Measurements from ENCODE around the gene C11orf71.

Gene C11orf71

GRCh38 chr11:114398303-114398920, 1.9 kb downstream of the C11orf71 start:
- FAIRE-seq: no peak

GRCh38 chr11:114397349-114397982, 2.8 kb downstream of the C11orf71 start:
- FAIRE-seq: no peak

- no peak for FAIRE-seq
Observed at GRCh38 chr11:114396916-114397315, 3.4 kb downstream of the C11orf71 start.

- FAIRE-seq: no peak
Observed at GRCh38 chr11:114395736-114396135, 4.6 kb downstream of the C11orf71 start.

GRCh38 chr11:114392735-114393667, 7.3 kb downstream of the C11orf71 start:
- no peak for FAIRE-seq

GRCh38 chr11:114386545-114386944, 13.8 kb downstream of the C11orf71 start:
- no peak for FAIRE-seq

- no peak for FAIRE-seq
Observed at GRCh38 chr11:114386131-114386530, 14.2 kb downstream of the C11orf71 start.

DNA sequence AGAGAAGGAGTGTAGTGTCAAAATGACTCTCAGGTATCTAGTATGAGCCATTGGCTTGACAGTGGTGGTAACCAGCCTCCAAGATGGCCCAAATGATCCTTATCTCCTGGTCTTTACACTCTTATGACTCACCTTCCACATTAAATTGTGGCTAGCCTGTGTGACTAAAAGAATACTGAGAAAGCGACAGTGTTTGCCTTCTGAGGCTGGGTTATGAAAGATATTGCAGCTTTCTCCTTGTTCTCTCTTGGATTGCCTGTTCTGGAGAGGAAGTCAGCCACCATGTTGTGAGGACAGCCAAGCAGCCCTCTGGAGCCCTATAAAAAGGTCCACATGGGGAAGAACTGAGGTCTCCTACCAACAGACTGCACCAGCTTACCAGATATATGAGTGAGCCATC, 15.8 kb downstream of the C11orf71 start:
- no peak for FAIRE-seq

GRCh38 chr11:114382509-114382908, 17.8 kb downstream of the C11orf71 start:
- no peak for FAIRE-seq

- no peak for FAIRE-seq
Observed at GRCh38 chr11:114379394-114380069, 20.8 kb downstream of the C11orf71 start.

DNA sequence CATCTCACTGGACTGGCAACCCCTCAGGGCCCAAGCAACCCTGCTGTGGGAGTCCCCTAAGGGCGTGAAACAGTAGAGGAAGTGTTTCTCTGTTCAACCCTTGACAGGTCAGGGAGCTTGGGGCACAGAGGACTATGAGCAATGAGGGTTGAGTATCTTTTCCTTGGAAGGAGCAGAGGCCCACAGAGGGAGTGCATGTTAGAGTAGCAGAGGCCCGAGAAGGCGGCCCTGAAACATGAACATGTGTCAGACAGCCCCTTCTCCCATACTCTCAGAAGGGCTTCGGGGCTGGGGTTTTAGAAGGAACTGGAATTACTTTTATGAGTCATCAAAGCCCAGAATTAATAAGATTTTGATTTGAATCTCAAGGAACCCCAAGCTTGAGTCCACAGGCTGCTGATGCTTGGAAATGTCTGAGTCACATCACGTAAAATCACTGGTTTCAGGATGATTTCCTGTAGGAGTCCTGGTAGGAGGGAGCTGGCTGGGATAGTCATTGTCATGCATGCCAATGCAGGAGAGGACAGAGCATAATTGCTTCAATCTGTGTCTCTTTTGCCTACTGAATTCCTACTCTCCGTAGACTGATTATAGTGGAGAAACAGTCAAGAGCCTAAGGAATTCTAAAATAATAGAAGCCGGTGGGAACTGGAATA, 22.6 kb downstream of the C11orf71 start:
- FAIRE-seq: no peak

DNA sequence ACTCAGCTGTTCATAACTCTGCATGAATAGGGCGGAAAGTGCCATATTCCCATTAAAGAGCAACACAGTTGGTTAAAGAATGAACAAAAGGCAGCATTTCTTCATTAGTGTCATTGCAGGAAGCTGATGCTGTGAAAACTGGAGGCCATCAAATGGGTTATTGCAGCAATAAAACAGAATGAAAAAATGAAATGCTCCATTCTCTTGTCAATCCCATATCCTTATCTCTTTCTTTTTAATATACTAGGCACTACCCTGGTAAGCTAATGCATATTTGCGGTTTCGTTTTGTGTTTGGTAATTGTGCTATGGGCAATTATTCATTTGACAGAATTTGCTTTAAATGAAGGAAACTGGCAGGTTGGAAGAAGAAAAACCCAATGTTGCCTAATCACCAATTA, 25.3 kb downstream of the C11orf71 start:
- FAIRE-seq: no peak

- no peak for FAIRE-seq
Observed at GRCh38 chr11:114368918-114369680, 31.2 kb downstream of the C11orf71 start.

GRCh38 chr11:114367244-114367957, 32.9 kb downstream of the C11orf71 start:
- FAIRE-seq: no peak

DNA sequence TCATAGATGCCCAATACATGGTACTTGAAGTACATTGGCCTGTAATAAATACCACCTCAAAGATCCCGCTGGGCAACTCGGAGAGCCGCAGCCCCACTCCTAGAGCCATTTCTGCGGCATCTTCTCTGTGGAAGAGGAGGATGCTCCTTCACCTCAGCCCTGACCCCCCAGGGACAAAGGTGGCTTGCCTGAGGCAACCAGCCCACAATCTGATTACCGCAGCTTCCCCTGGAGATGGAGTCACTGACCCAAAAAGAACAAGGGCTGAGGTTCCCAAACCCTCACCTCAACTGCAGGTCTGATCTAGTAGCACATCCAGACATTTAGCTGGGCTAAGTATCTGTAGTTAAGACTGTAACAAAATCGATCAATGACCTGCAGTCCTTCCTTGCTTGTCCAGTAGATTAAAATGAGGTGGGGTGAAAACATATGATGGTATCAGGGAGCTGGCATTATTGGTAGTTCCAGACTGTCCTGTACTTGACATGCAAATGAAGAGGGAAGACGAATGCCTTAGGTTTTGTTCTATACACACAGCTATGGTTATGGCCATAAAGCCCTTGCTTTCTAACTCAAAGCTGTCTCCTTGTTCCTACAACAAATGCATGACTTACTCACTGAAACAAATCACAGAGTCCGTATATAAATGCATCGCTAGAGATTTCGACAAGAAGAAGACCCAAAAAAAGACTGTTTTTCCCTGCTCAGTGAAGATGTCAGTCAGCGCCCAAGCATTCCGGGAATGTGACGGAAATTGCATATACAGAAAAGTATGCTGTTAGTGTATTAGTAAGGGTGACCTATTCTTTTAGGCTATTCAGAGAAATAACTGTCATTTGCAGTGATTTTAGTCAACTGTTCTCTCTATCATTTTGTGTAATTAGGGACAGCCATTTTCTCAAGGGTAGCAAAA, 33.7 kb downstream of the C11orf71 start:
- FAIRE-seq: no peak

DNA sequence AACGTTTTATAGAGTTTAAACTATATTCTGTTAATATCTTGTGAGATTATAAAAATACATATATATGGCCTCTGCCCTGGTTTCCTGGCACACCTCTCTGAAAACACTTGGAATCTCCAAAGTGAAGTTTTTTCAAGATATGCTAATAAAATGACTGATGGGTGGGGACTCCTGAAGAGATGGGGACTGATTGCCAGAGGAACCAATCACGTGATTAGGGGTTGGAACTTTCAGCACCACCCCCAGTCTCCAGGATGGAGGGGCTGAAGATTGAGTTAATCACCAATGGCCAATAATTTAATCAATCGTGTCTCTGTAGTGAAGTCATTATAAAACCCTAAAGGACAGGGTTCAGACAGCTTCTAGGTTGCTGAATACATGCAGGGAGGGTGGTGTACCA, 37.4 kb downstream of the C11orf71 start:
- no peak for FAIRE-seq

DNA sequence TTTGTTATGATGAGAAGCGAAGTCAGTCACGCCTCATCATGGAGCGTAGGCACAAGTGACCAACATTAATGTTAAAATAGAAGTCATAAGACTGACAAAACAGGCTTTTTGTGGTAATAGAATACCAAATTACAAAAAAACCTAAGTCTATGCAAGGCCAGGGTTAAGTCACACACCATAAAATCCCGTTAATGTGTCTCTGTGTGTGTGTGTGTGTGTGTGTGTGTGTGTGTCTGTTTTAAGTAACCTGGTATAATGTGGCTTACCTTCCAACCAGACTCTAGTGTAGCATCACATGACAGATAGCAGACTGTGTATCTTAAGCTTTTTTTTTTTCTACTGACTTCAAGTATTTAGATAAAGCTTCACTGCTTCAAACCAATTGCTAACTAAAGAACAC, 38.0 kb downstream of the C11orf71 start:
- no peak for FAIRE-seq

DNA sequence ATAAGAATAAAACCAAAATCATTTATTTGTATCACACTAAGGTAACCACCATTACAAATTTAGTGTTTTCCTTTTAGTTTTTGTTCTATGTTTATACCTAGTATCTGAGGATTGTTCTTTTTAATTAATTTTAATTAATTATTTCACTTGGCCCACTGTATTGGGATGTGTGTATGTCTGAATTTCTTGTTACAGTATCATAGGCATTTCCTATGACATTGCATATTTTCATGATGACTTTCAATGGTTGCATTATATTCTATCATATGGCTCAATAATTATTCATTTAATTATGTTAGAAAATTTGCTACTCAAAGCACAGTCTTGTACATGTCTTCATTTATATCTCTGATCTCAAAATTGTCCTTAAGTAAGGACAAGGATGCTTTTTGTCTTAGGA, 41.0 kb downstream of the C11orf71 start:
- FAIRE-seq: no peak

DNA sequence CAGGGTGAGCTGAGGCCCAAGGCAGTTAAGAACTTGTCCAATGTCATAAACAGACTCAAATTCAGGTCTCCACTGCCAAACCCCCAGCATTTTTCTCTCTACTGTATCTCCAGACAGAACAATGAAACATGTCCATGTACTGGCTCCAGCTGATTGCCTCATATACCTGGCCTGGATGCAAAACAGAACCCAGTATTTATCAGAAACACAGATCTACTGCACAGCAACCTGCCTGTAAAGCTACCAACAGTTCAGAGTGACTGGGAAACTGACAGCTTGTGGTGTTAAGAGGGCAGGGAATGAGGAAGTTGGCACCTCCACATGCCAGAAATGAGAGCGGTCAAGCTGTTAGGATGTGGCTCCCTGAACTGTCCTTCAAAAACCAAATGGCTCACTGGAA, 41.6 kb downstream of the C11orf71 start:
- no peak for FAIRE-seq

GRCh38 chr11:114354076-114354475, 46.2 kb downstream of the C11orf71 start:
- FAIRE-seq: no peak
